Kidney (tissue), 14 donors: ENCODE measurements around the gene CHPF2. TPM values are rescaled to one million over a fixed set of nuclear protein-coding genes. Genes with fewer than 3 reads are reported as not detected.
A peak's percentile ranks its signal among the peaks of the same experiment; 100 is the strongest.

ENCODE experiments used
- DNase-seq, 5 donors: peaks; one replicate each; pipeline ENCODE4 v3.0.0-alpha.2; 2013 to 2020
- FAIRE-seq: peaks from 2 replicates; lab custom pipeline; 2012; peaks lifted over from hg19 to GRCh38; lab: Jason Lieb, UNC
- H3K27ac ChIP-seq, 2 donors: one replicate each; pipeline ENCODE4 v1.7.0; 2013; ENCODE audit warnings: low read depth in 2 of 2, low read length in 2 of 2, inconsistent platforms in 1 of 2
- H3K27me3 ChIP-seq: one replicate; pipeline ENCODE4 v1.7.1; 2013; ENCODE audit warnings: low read length, inconsistent platforms; ENCODE audit not compliant: control insufficient read depth, insufficient read depth
- H3K36me3 ChIP-seq, 3 donors: one replicate each; pipeline versions ENCODE4 v1.7.0 to v1.7.1; 2013; ENCODE audit warnings: low read length in 3 of 3, control low read depth in 1 of 3, inconsistent platforms in 1 of 3; ENCODE audit not compliant: insufficient read depth in 3 of 3, control insufficient read depth in 2 of 3
- H3K4me1 ChIP-seq, 3 donors: one replicate each; pipeline versions ENCODE4 v1.7.0 to v1.7.1; 2013; ENCODE audit warnings: low read length in 3 of 3, inconsistent platforms in 1 of 3, low read depth in 1 of 3; ENCODE audit not compliant: control insufficient read depth in 2 of 3, insufficient read depth in 2 of 3
- H3K4me3 ChIP-seq, 3 donors: one replicate each; pipeline versions ENCODE4 v1.7.0 to v1.8.1; 2013; ENCODE audit warnings: low read length in 3 of 3, control low read depth in 1 of 3, inconsistent platforms in 1 of 3
- H3K9ac ChIP-seq, 3 donors: one replicate each; pipeline versions ENCODE4 v1.7.0 to v1.7.1; 2013; ENCODE audit warnings: low read length in 3 of 3, control low read depth in 1 of 3, inconsistent platforms in 1 of 3
- H3K9me3 ChIP-seq, 3 donors: one replicate each; pipeline versions ENCODE4 v1.7.0 to v1.7.1; 2013; ENCODE audit warnings: low read length in 3 of 3, control low read depth in 1 of 3, inconsistent platforms in 1 of 3; ENCODE audit not compliant: control insufficient read depth in 2 of 3, insufficient read depth in 1 of 3
- CTCF ChIP-seq: IDR thresholded peaks from 3 replicates; pipeline ENCODE4 v1.5.1; 2012; ENCODE audit warnings: mild to moderate bottlenecking, moderate library complexity, borderline replicate concordance; ENCODE audit not compliant: insufficient read depth; ENCODE audit errors: extremely low read depth
- intact Hi-C: fragments of 100-400 bp; cut with DNase I; formaldehyde crosslinking; loops from one replicate; pipeline ENCODE4 v1.11.1; 2022
- polyA plus RNA-seq: library from polyadenylated mRNA; stranded (reverse); fragments of 350-450 nt; fragmentation: Illumina TruSeq; extraction: RNeasy Lipid Tissue Mini Kit (QIAGEN cat#74804); gene quantifications from one replicate; pipeline ENCODE4 v1.2.3, GENCODE V29; 2014; ENCODE audit warnings: low read depth, low replicate concordance; ENCODE audit not compliant: insufficient read depth
- total RNA-seq: library from RNA; stranded (reverse); fragmentation: NEBNext Ultra II Directional; extraction: Animal tissue kit (Norgen Biotek cat#: 25700); gene quantifications from one replicate; pipeline ENCODE4 v1.2.1, GENCODE V29; 2021
- donor health status: control.
- donor health status: control.
- donor health status: control.
- donor health status: control.
- donor health status: control.
- donor health status: DM: yes; HTN: yes; CAD: no.
- donor health status: Normal renal cell carcinoma (clear cell type).

CHPF2 gene
- total and polyA plus RNA-seq, 2 donors from 2014 or later = 15.6 to 45.2 TPM

GRCh38 chr7:151277631-151278030 is 45.3 kb downstream of the CHPF2 start:
- intact Hi-C loops = no loop called here
- H3K9ac ChIP-seq = peak overlapping the region in 1 of 3 donors; percentile 15
- H3K4me3 ChIP-seq = peak overlapping the region in 1 of 3 donors; percentile 65
- H3K27ac ChIP-seq = no peak overlapping the region
- H3K27me3 ChIP-seq = no peaks in the 10 kb centered on the region
- no peak for TF ChIP-seq CTCF
- DNase-seq (no peak), FAIRE-seq (no peak)
- H3K4me1 ChIP-seq = peaks cover 0 to 9% (median 0%) of the 10 kb centered on the region in 3 donors
- H3K9me3 ChIP-seq = no peaks in the 10 kb centered on the region
- no peaks in the 10 kb centered on the region for H3K36me3 ChIP-seq

- FAIRE-seq = no peak
- Histone ChIP-seq H3K9ac (no peak overlapping the region), H3K27me3 (no peaks in the 10 kb centered on the region), H3K4me1 (peaks cover 0 to 9% (median 0%) of the 10 kb centered on the region in 3 donors), H3K9me3 (no peaks in the 10 kb centered on the region), H3K4me3 (no peak overlapping the region), H3K27ac (no peak overlapping the region), H3K36me3 (no peaks in the 10 kb centered on the region)
- DNase-seq = no peak
- intact Hi-C loops = no loop called here
- no peak for TF ChIP-seq CTCF
Observed at GRCh38 chr7:151278949-151279348, 46.7 kb downstream of the CHPF2 start.

GRCh38 chr7:151279868-151280267 is 47.6 kb downstream of the CHPF2 start:
- TF ChIP-seq CTCF = no peak
- FAIRE-seq (no peak), DNase-seq (no peak)
- H3K4me1 ChIP-seq = peaks cover 0 to 7% (median 0%) of the 10 kb centered on the region in 3 donors
- no peak overlapping the region for H3K27ac ChIP-seq
- H3K27me3 ChIP-seq = no peaks in the 10 kb centered on the region
- no peak overlapping the region for H3K4me3 ChIP-seq
- intact Hi-C loops = no loop called here
- H3K9me3 ChIP-seq = no peaks in the 10 kb centered on the region
- no peaks in the 10 kb centered on the region for H3K36me3 ChIP-seq
- H3K9ac ChIP-seq = no peak overlapping the region
